Measurements from ENCODE around the gene LENG1.
"Not testable (repeated sequence)": the region's sequence is repeated elsewhere in the genome, so short reads cannot be mapped to it uniquely, and the experiment has no call there.

Gene LENG1

DNA sequence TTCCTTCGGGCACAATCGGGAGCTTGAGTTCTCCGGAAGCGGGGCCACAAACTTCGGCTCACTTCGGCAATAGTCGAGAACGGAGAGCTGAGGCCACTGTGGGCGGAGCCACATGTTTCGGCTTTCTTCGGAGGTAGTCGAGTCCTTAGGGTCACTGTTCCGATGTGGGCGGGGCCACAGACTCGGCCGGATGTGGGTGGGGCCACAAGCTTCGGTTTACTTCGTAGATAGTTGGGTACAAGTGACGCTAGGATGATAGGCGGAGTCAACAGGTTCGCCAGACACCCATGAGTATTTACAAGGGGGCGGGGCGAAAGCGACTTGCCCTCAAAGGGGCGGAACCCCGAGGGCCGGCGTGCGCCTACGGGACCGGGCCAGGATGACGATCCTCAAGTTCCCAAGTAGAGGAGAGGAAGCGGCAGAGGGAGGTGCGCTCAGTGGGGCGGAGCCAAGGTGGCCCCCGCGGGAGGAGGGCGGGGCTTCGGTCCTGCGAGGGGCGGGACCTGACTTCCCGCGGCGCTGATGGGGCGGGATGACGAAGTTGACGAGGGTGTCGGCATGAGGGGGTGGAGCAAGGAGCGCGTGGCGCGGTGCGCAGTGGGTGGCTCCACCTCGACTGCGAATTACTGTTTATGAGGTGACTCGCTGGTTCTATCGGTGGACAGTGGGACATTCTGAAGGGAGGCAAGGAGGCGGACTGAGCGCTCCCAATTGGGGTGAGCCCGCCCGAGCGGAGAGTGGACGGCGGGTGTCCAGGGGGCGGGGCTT is 30.4 kb upstream of the LENG1 start:
- DNase-seq (ENCODE audit: low read depth in 2 of 2) = peak; percentile 100
- peak overlapping the region; percentile 69 to 85 for H3K4me3 ChIP-seq (replicated peaks in 1 of 2; ENCODE audit: low read depth in 2 of 2, low read length in 2 of 2)
- TF ChIP-seq, protein P1, sequence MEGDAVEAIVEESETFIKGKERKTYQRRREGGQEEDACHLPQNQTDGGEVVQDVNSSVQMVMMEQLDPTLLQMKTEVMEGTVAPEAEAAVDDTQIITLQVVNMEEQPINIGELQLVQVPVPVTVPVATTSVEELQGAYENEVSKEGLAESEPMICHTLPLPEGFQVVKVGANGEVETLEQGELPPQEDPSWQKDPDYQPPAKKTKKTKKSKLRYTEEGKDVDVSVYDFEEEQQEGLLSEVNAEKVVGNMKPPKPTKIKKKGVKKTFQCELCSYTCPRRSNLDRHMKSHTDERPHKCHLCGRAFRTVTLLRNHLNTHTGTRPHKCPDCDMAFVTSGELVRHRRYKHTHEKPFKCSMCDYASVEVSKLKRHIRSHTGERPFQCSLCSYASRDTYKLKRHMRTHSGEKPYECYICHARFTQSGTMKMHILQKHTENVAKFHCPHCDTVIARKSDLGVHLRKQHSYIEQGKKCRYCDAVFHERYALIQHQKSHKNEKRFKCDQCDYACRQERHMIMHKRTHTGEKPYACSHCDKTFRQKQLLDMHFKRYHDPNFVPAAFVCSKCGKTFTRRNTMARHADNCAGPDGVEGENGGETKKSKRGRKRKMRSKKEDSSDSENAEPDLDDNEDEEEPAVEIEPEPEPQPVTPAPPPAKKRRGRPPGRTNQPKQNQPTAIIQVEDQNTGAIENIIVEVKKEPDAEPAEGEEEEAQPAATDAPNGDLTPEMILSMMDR (IDR thresholded peaks at IDR 0.05; ENCODE audit: low read depth, low read length) = no peak

DNA sequence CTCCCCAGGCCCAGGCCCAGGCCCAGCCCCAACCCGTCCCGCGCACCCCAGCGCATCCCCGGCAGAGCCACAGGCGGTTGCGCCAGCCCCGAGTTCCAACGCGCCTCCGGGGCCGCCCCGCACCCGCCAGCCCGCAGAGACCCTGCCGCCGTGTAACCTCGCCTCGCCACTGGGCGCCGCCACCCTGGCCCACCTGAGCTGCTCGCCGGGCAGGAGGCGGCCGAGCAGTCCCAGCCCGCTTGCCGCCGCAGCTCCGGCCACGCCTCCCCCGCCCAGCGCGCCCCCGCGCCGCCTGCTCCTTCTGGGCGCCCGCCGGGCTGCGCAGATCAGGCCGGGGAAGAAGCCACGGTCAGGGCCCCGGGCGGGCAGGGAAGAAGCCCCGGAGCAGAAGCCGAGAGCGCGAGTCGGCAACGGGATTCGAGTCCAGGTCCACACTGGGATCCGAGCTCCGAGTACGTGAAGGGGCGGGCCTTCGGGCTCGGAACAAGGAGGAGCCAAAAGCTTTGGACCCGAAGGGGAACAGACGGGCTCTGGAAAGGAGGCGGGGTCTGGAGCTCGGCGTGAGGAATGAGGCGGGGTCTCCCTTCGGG is 29.7 kb upstream of the LENG1 start, which contains the start of gene MBOAT7:
Gene MBOAT7 (minus strand): TSS at position 436 of the 590 bp plus-strand sequence. CDS start 1,072 bp downstream, outside the sequence.
- TF ChIP-seq, protein P1 (IDR thresholded peaks at IDR 0.05; ENCODE audit: low read depth, low read length) = no peak
- peak within 1 kb of the TSS; percentile 69 to 85 for H3K4me3 ChIP-seq (replicated peaks in 1 of 2; ENCODE audit: low read depth in 2 of 2, low read length in 2 of 2)
- no peak for DNase-seq (ENCODE audit: low read depth in 2 of 2)

DNA sequence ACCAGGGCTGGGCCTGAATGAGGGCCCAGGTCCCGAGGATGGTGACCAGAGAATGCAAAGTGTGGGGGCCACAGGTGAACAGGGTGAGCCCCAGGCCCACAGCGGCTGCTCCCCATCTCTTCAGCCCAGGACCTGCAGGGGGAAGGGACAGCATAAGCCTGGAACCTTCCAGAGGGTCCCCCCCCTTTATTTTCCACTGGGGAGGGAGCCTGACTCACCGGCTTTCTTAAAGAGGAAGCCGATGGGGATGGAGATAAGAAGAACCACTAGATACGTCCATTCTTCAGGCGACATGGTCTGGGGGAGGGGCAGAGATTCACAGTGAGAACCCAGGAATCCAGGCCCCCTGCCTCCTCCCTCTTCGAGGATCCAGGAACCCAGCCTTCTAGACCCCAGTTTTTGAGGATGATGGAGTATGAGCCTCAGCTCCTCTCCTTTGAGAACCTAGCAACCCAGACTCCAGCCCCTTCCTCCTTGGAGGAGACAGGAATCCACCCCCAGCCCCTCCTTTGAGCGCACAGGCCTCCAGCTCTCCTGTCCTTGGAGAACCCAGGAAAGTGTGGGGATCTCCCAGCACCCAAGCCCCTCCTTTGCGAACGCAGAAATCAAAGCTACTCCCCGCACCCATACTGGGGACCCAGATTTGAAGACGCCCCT is 28.8 kb upstream of the LENG1 start:
- H3K4me3 ChIP-seq (replicated peaks in 1 of 2; ENCODE audit: low read depth in 2 of 2, low read length in 2 of 2) = peak overlapping the region; percentile 69 to 85
- peak; percentile 47 to 48 for DNase-seq (ENCODE audit: low read depth in 2 of 2)
- TF ChIP-seq, protein P1 (IDR thresholded peaks at IDR 0.05; ENCODE audit: low read depth, low read length) = no peak

- no peak overlapping the region for H3K4me3 ChIP-seq (replicated peaks in 1 of 2; ENCODE audit: low read depth in 2 of 2, low read length in 2 of 2)
- TF ChIP-seq, protein P1 (IDR thresholded peaks at IDR 0.05; ENCODE audit: low read depth, low read length) = no peak
- no peak for DNase-seq (ENCODE audit: low read depth in 2 of 2)
Observed at GRCh38 chr19:54186934-54187381, 27.4 kb upstream of the LENG1 start.

GRCh38 chr19:54186351-54186750 is 26.8 kb upstream of the LENG1 start:
- TF ChIP-seq, protein P1 (IDR thresholded peaks at IDR 0.05; ENCODE audit: low read depth, low read length) = no peak
- DNase-seq (ENCODE audit: low read depth in 2 of 2) = no peak
- no peak overlapping the region for H3K4me3 ChIP-seq (replicated peaks in 1 of 2; ENCODE audit: low read depth in 2 of 2, low read length in 2 of 2)

- TF ChIP-seq, protein P1 (IDR thresholded peaks at IDR 0.05; ENCODE audit: low read depth, low read length) = no peak
- no peak overlapping the region for H3K4me3 ChIP-seq (replicated peaks in 1 of 2; ENCODE audit: low read depth in 2 of 2, low read length in 2 of 2)
- no peak for DNase-seq (ENCODE audit: low read depth in 2 of 2)
Observed at GRCh38 chr19:54183431-54183830, 23.9 kb upstream of the LENG1 start.

DNA sequence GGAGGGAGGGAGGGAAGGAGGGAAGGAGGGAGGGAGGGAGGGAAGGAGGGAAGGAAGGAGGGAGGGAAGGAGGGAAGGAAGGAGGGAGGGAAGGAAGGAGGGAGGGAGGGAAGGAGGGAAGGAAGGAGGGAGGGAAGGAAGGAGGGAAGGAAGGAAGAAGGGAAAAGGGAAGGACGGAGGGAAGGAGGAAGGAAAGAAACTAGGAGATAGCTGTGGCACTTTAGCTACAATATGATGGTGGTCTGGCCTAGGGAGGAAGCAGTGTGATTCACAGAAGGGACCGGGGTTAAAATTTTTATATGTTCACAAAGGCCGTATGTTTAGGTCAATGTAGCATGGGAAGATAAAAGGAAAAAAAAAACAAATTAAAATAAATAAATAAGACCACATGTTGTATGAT is 22.4 kb upstream of the LENG1 start:
- not testable (repeated sequence) for DNase-seq (ENCODE audit: low read depth in 2 of 2); H3K4me3 ChIP-seq (replicated peaks in 1 of 2; ENCODE audit: low read depth in 2 of 2, low read length in 2 of 2)
